ENCODE measurements around the gene SEPTIN10.

- TF ChIP-seq CTCF (conservative IDR thresholded peaks at IDR 0.05 in 1 of 2, IDR thresholded peaks at IDR 0.05 in 1 of 2; ENCODE audit: extremely low read depth in 1 of 2, insufficient read depth in 1 of 2, low read depth in 1 of 2, low read length in 2 of 2) (no peak), EZH2 (IDR thresholded peaks at IDR 0.05; ENCODE audit: borderline replicate concordance, low read length) (no peak)
Measured at GRCh38 chr2:109646961-109647360, 33.2 kb upstream of the SEPTIN10 start.

Data from mammary epithelial cell (primary cell).